HG03378 (cell line): ENCODE results near the gene FAM76B.
A peak's percentile ranks its signal among the peaks of the same experiment; 100 is the strongest.

Source experiments
- ATAC-seq: cut with Tn5 transposase; IDR thresholded peaks from one replicate; pipeline ENCODE4 v1.9.1; 2021; ENCODE audit warnings: mild to moderate bottlenecking, moderate library complexity; ENCODE audit not compliant: unreplicated experiment

The FAM76B gene

GRCh38 chr11:95792700-95793099 is 3.1 kb upstream of the FAM76B start:
- ATAC-seq = no peak

DNA sequence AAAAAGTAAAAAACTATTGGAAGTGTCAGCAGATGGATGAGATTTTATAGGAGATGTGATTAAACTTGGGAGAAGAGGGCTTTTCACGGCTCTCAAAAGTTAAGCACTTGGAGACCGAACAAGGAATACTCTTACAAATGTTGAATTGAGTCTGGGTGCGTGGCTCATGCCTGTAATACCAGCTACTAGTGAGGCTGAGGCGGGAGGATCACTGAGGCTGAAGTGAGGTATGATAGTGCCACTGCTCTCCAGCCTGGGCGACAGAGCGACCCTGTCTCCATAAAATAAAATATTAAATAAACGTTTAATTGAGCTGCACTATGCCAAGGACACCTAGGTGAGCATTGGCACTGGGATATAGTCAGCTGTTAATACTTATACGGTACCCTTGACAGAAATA is 2.6 kb upstream of the FAM76B start:
- no peak for ATAC-seq

DNA sequence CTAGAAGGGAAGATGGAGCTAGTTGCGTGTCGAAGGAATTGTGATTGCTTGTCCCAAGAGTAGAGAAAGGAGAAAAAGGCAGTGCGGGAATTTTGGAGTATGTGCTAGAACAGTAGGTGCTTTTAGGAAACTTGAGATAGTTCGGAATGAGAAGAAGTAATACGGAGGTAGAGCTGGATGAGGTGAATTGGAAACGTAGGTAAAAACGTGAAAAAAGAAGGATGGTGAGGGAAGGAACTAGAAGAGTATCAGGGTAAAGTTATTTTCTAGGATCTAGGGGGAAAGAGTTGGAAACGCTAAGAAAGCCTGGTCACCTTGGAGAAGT is 2.1 kb upstream of the FAM76B start:
- ATAC-seq = no peak

GRCh38 chr11:95790933-95791708 is 1.5 kb upstream of the FAM76B start:
- ATAC-seq = no peak

- ATAC-seq = peak; percentile 73
Measured at GRCh38 chr11:95790123-95790932, 746 bp upstream of the FAM76B start, which contains the start of gene CEP57. Gene CEP57 (plus strand): TSS chr11:95790498. CDS start chr11:95790699, 201 bp downstream.

DNA sequence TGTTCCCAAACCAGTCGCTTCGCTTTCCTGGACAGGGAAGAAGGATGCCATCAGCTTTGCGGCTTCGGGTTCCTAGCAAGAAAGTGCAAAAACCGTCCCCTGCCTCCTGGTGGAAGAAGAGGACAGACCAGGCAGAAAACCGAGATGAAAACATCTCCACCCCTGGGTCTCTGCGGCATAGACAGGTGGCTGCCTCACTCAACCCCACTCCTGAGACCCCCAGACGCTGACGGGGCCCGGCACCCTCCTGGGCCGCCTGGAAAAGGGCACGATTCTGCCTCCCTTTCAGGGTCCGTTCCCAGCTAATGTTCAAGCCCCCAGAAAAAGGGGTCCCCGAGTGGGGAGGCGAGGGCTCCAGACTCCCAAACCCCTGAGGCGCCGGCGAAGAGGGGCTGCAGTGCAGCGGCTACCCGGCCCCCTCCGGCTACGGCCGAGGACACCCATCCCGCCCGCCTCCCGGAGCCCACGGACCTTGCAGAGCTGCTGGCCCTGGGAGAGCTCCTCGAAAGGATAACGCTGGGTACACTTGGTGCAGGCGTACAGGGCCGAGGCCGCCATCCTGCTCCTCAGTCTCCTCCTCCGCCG is 569 bp downstream of the FAM76B start:
- no peak for ATAC-seq

- ATAC-seq = peak; percentile 47
Measured at GRCh38 chr11:95780544-95780943, 9.0 kb downstream of the FAM76B start.

DNA sequence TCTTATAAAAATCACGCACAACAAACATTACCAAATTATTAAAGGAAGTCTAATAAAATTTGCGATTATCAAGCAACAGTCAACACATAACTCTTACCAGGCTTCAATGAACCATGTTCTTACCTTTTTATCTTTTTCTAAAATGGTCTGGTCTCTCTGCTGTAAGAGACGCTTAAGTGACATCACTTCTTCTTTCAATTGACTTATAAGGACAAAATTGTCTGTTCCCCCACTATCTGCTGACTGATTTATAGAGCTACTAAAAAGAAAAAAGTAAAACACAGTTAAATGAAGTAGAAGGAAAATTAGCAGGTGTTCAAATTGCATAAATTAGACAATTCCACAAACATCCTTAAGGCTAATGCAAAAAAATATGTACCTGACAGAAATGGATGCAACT is 10.9 kb downstream of the FAM76B start:
- ATAC-seq = peak; percentile 47

DNA sequence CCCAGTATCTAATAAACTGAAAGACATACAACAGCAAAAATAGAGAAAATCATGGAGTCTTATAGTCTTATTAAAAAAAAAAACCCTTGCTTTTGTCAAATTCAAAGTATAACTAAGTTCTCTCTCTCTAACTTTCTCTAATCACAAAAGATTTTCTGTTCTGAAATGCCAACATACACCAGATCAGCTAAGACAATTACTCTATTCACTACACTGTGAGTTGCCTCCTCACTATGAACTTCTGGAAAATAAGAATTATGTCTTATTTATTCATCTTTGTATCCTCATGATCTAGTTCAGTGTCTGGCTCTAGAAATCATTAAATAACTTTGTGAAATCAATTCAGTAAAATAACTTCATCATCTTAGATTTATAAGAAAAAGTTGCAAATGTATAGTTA is 12.7 kb downstream of the FAM76B start:
- no peak for ATAC-seq

- no peak for ATAC-seq
Measured at GRCh38 chr11:95768521-95768920, 21.1 kb downstream of the FAM76B start.

GRCh38 chr11:95767498-95767897 is 22.1 kb downstream of the FAM76B start:
- ATAC-seq = no peak

- no peak for ATAC-seq
Measured at GRCh38 chr11:95766701-95767100, 22.9 kb downstream of the FAM76B start.

- ATAC-seq = no peak
Measured at GRCh38 chr11:95764267-95764898, 25.2 kb downstream of the FAM76B start.

- no peak for ATAC-seq
Measured at GRCh38 chr11:95762534-95762933, 27.0 kb downstream of the FAM76B start.

- ATAC-seq = no peak
Measured at GRCh38 chr11:95760941-95761340, 28.6 kb downstream of the FAM76B start.

DNA sequence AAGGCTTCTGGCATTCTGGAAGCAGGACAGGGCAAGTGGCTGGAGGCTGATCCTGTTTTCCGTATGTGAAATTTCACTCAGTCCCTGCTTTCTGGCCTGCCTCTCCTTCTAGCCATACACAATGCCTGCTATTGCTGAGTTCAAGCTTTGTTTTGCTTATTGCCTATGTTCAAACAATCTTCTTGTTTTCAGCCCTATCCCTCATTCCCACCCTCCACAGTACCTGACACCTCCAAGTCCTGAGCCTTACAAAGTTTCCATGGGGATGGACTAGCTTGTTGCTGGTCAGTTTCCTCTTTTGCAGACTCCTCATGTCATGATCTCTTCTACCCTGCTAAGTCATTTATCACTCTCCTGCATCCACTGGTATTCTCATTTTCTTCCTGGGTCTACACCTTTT is 38.1 kb downstream of the FAM76B start:
- no peak for ATAC-seq

DNA sequence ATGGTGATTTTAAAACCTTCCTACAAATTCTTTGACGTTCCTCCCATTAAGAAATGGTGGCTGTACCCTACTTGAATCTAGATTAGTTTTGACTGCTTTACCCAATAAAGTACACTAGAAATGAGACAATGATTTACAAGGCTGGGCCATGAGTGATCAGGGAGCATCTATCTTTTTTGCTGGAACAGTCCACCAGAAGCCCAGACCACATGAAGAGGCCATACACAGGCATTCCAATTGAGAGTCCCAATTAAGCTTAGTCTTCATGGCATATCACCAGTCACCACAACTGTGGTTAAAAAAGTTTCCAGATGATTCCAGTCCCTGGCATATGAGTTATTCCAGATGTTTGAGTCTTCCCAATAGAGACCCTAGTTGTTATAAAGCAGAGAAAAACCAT is 39.5 kb downstream of the FAM76B start:
- no peak for ATAC-seq

DNA sequence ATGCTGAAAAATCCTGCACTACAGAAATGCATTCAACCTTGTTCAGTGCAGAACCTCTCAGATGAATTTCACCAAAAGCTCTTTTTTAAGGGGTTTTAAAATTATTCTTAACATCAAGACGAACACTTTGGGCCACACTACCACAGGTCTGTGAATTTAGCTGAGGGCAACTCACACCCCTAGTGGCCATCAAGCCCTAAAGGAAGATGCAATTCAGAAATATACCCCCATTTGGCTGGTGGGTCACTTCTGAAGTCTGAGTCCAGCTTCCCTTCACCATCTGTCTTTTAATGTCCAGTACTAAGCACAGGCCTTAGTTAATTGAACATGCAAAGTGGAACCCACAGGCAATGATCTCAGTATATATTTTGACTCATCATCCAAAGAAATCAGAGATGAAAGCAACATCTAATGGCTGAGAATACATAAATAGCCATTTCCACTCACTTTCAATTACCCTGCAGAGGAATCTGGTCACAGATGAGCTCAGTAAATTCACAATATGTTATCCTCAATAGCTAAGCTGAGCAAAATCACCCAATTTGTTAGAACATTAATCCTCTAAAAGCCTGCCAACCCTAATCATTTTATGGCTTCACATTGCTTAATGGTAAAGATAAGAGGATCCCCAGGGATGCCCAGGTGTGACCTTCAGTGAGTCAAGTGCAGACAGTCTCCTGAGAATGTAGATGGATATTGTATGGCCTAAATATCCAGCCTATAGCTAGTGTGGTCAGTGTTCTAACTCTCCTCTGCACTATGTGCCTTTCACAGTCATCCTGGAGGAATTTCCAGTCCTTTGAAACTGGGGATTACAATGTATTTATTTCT is 50.3 kb downstream of the FAM76B start:
- no peak for ATAC-seq

DNA sequence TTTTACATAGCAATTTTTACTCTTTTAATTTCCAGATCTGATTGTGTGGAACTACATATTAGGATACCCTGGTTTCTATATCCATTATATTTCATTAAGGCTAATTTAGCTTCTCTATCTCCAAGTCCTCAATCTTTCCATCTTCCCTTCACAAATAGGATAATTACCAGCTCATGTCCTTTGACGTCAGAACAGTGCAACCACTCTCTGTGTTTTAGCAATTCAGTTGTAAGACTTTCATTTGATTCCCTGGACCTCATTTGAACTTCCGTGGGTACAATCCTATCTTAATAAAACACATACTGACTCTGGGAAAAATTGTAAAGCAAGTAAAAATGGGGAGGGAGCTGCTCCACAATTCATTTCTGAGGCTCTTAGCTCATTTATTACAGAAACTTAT is 52.8 kb downstream of the FAM76B start:
- ATAC-seq = no peak

- no peak for ATAC-seq
Measured at GRCh38 chr11:95736355-95736754, 53.2 kb downstream of the FAM76B start.
